Endothelial cell of umbilical vein (primary cell): ENCODE data around the gene NR1D2. TPM values are rescaled to one million over a fixed set of nuclear protein-coding genes. Genes with fewer than 3 reads are reported as not detected.
A peak's percentile ranks its signal among the peaks of the same experiment; 100 is the strongest.

Source experiments
- BruUV-seq: library from RNA; stranded (reverse); fragments of 400-500 nt; replicated peaks from 2 replicates; lab custom pipeline; 2021; lab: Mats Ljungman, UMichigan
- CTCF ChIA-PET: fragments of 300-600, 350-600 bp; sonication (Branson Sonifier 250); formaldehyde crosslinking; loops from one replicate; lab custom pipeline; 2021; ENCODE audit warnings: antibody characterized with exemption, inconsistent platforms; lab: Charles Lee
- POLR2A ChIA-PET: fragments of 300-600, 350-600 bp; sonication (Branson Sonifier 250); formaldehyde crosslinking; loops from one replicate; lab custom pipeline; 2021; ENCODE audit warnings: antibody characterized with exemption, inconsistent platforms; lab: Charles Lee
- DNase-seq: peaks from one replicate; pipeline ENCODE4 v3.0.0-alpha.2; 2011; ENCODE audit warnings: low read depth, low spot score
- FAIRE-seq: peaks from 2 replicates; lab custom pipeline; 2011; peaks lifted over from hg19 to GRCh38; lab: Jason Lieb, UNC
- H2AFZ ChIP-seq: 2 replicates; pipeline ENCODE4 v1.6.0; 2012; ENCODE audit warnings: low read depth, low read length, control low read depth, inconsistent platforms
- H3K27ac ChIP-seq: 2 replicates; pipeline ENCODE4 v1.5.1; 2011; ENCODE audit warnings: low read depth, mild to moderate bottlenecking, control low read depth, low read length, moderate library complexity; ENCODE audit not compliant: insufficient read depth
- H3K27me3 ChIP-seq, 2 experiments: 2 replicates each; pipeline versions ENCODE4 v1.6.0 to v1.6.1; 2011; ENCODE audit warnings: low read length in 2 of 2, mixed read lengths in 1 of 2; ENCODE audit not compliant: control insufficient read depth in 2 of 2, insufficient read depth in 2 of 2
- H3K36me3 ChIP-seq, 2 experiments: 2 replicates in 1 of 2; 3 replicates in 1 of 2; pipeline ENCODE4 v1.5.1; 2011; ENCODE audit warnings: low read length in 2 of 2, mild to moderate bottlenecking in 1 of 2, moderate library complexity in 1 of 2; ENCODE audit not compliant: control insufficient read depth in 2 of 2, insufficient read depth in 2 of 2; ENCODE audit errors: extremely low read depth in 1 of 2
- H3K4me1 ChIP-seq: 3 replicates; pipeline ENCODE4 v1.5.1; 2011; ENCODE audit warnings: mild to moderate bottlenecking, low read length; ENCODE audit not compliant: control insufficient read depth, insufficient read depth; ENCODE audit errors: extremely low read depth
- H3K4me2 ChIP-seq: 2 replicates; pipeline ENCODE4 v1.6.1; 2011; ENCODE audit warnings: low read length, control low read depth, mixed read lengths; ENCODE audit not compliant: insufficient read depth
- H3K4me3 ChIP-seq, 3 experiments: fragments of 200-600 bp in 1 of 3; sonication (generic), shearing (Covaris generic) in 1 of 3; replicated peaks in 1 of 3; 2 replicates each; pipeline ENCODE4 v1.5.1; 2011 to 2016; ENCODE audit warnings: control low read depth in 3 of 3, low read length in 3 of 3, mild to moderate bottlenecking in 2 of 3, inconsistent platforms in 1 of 3, low read depth in 1 of 3, moderate library complexity in 1 of 3; ENCODE audit not compliant: insufficient read depth in 1 of 3
- H3K79me2 ChIP-seq: 2 replicates; pipeline ENCODE4 v1.6.0; 2012; ENCODE audit warnings: low read length, inconsistent platforms; ENCODE audit not compliant: control insufficient read depth, insufficient read depth
- H3K9ac ChIP-seq: replicated peaks from 2 replicates; pipeline ENCODE3; 2011; ENCODE audit warnings: low read length, control low read depth; ENCODE audit not compliant: insufficient read depth; ENCODE audit errors: extremely low read depth
- H3K9me1 ChIP-seq: replicated peaks from 3 replicates; pipeline ENCODE4 v1.6.0; 2011; ENCODE audit warnings: mild to moderate bottlenecking, low read length; ENCODE audit not compliant: control insufficient read depth, insufficient read depth; ENCODE audit errors: extremely low read depth
- H3K9me3 ChIP-seq: replicated peaks from 2 replicates; pipeline ENCODE4 v1.5.1; 2012; ENCODE audit warnings: low read length, inconsistent platforms; ENCODE audit not compliant: control insufficient read depth, insufficient read depth
- H4K20me1 ChIP-seq: replicated peaks from 2 replicates; pipeline ENCODE3; 2011; ENCODE audit warnings: mild to moderate bottlenecking, low read length; ENCODE audit not compliant: control insufficient read depth, insufficient read depth; ENCODE audit errors: extremely low read depth
- CTCF ChIP-seq, 2 donors: IDR thresholded peaks; 1 replicate in 1 of 2; 2 replicates in 1 of 2; pipeline ENCODE4 v1.5.1; 2011; ENCODE audit warnings: low read length in 2 of 2, mild to moderate bottlenecking in 2 of 2, moderate library complexity in 2 of 2, control low read depth in 1 of 2, inconsistent platforms in 1 of 2, low read depth in 1 of 2; ENCODE audit not compliant: insufficient read depth in 1 of 2; ENCODE audit errors: extremely low read depth in 1 of 2
- EZH2 ChIP-seq: IDR thresholded peaks from 2 replicates; pipeline ENCODE4 v1.6.1; 2012; ENCODE audit warnings: borderline replicate concordance, low read depth, mild to moderate bottlenecking, moderate library complexity, low read length, inconsistent platforms; ENCODE audit not compliant: severe bottlenecking
- FOS ChIP-seq: IDR thresholded peaks from 2 replicates; pipeline ENCODE4 v1.6.1; 2011; ENCODE audit warnings: mild to moderate bottlenecking, low read length, moderate library complexity, borderline replicate concordance; ENCODE audit not compliant: insufficient read depth
- GATA2 ChIP-seq: IDR thresholded peaks from 2 replicates; pipeline ENCODE4 v1.7.0; 2011; ENCODE audit warnings: low read depth, mild to moderate bottlenecking, moderate library complexity, mixed read lengths, low read length; ENCODE audit not compliant: insufficient read length, insufficient read depth
- JUN ChIP-seq: IDR thresholded peaks from 2 replicates; pipeline ENCODE4 v1.6.1; 2011; ENCODE audit warnings: borderline replicate concordance, low read depth; ENCODE audit not compliant: insufficient read length, insufficient read depth
- MAX ChIP-seq: IDR thresholded peaks from 2 replicates; pipeline ENCODE4 v1.6.1; 2011; ENCODE audit not compliant: insufficient read depth, insufficient read length
- MYC ChIP-seq: IDR thresholded peaks from one replicate; pipeline ENCODE4 v1.6.1; 2011; ENCODE audit warnings: mild to moderate bottlenecking, low read depth, low read length
- POLR2A ChIP-seq: IDR thresholded peaks from 2 replicates; pipeline ENCODE4 v1.6.1; 2012; ENCODE audit warnings: low read depth, mild to moderate bottlenecking, control low read depth, low read length
- POLR2AphosphoS5 ChIP-seq: IDR thresholded peaks from 2 replicates; pipeline ENCODE4 v1.6.1; 2012; ENCODE audit warnings: low read depth, mild to moderate bottlenecking, control low read depth, low read length, moderate library complexity; ENCODE audit not compliant: insufficient read depth
- dilution Hi-C: fragments of 300-500 bp; cut with MboI; formaldehyde crosslinking; loops from one replicate; pipeline ENCODE4 v1.15.0; 2019; ENCODE audit warnings: low sequenced_read_pairs; ENCODE audit not compliant: extremely low pct_ligation_motif_present
- intact Hi-C: fragments of 100-400 bp; cut with micrococcal nuclease; formaldehyde crosslinking; loops from one replicate; pipeline ENCODE4 v1.10.0; 2022
- polyA plus RNA-seq, 4 experiments: library from polyadenylated mRNA; depleted of rRNA in 3 of 4; stranded (reverse) in 3 of 4; unstranded in 1 of 4; fragments of >200 nt; gene quantifications; 2 replicates each; pipeline versions ENCODE4 v1.2.1 to v1.2.3, GENCODE V29; 2011 to 2012; ENCODE audit warnings: missing spikeins in 1 of 4
- total RNA-seq: library from RNA; stranded (reverse); gene quantifications from 2 replicates; pipeline ENCODE4 v1.2.3, GENCODE V29; 2021

NR1D2 gene
- total and polyA plus RNA-seq, 2 donors (not counting 3 experiments of a cell fraction or from before 2014, with no cell fraction given), result 4.3 to 14.6 TPM

GRCh38 chr3:23991683-23992628 lies 46.9 kb downstream of the NR1D2 start:
- Histone ChIP-seq H3K27ac (peak overlapping the region; percentile 65), H2AFZ (no peak overlapping the region), H3K9ac (peak overlapping the region; percentile 42), H3K4me3 (no peak overlapping the region), H3K4me1 (peaks cover 21% of the 10 kb centered on the region), H3K4me2 (peak overlapping the region; percentile 6), H3K9me3 (no peaks in the 10 kb centered on the region), H3K9me1 (no peaks in the 10 kb centered on the region), H3K36me3 (no peaks in the 10 kb centered on the region), H4K20me1 (no peaks in the 10 kb centered on the region), H3K79me2 (no peaks in the 10 kb centered on the region), H3K27me3 (no peaks in the 10 kb centered on the region)
- ChIA-PET CTCF (interaction anchor here (0.6 to 2.0 kb wide), 6 partner anchors 9 to 194 kb away, joined by 3 to 16 read pairs (median 4); no protein-coding TSS in a partner anchor), POLR2A (interaction anchor here (1.0 to 1.3 kb wide), 3 partner anchors 46 to 75 kb away, joined by 4 to 13 read pairs (median 5); partner anchors contain the start of genes NKIRAS1 and RPL15)
- intact Hi-C loops (loop anchor here (1.0 to 5.0 kb wide), 3 partner anchors 47 to 1445 kb away; partner anchors contain the start of genes NKIRAS1, NR1D2 and RPL15), dilution Hi-C loops (no loop called here)
- no peak for TF ChIP-seq EZH2
- no peak for TF ChIP-seq MYC
- no peak for TF ChIP-seq MAX
- no peak for TF ChIP-seq JUN
- peak; percentile 67 for TF ChIP-seq GATA2
- no peak for TF ChIP-seq CTCF (IDR thresholded peaks at IDR 0.05; ENCODE audit: extremely low read depth in 1 of 2, insufficient read depth in 1 of 2, low read depth in 1 of 2, low read length in 2 of 2)
- TF ChIP-seq FOS, result peak; percentile 18
- TF ChIP-seq POLR2A, result no peak
- TF ChIP-seq POLR2AphosphoS5, result no peak
- DNase-seq (peak; percentile 98), FAIRE-seq (peak; percentile 95)
- BruUV-seq, result TSS peak; percentile 48
